Measurements from ENCODE around the gene IKBKE.

DNA sequence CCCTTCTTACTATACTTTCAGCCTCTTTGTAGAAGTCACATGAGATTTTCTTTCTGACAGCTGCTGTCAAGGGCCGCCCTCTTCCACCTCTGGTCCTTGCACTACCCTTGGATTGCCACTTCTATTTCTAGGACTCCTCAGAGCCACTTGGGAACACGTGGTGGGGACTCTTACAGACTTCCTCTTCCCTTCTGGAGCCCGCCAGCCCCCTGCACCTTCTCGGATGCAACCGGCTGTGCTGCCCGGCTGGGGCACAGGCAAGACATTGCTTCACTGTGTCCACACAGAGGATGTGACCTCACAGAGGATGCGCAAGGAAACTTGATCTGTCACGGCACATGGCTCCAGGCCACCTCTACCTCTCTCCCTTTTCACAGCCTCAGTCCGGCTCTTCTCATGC is 2.4 kb upstream of the IKBKE start:
- TF ChIP-seq, protein P1, sequence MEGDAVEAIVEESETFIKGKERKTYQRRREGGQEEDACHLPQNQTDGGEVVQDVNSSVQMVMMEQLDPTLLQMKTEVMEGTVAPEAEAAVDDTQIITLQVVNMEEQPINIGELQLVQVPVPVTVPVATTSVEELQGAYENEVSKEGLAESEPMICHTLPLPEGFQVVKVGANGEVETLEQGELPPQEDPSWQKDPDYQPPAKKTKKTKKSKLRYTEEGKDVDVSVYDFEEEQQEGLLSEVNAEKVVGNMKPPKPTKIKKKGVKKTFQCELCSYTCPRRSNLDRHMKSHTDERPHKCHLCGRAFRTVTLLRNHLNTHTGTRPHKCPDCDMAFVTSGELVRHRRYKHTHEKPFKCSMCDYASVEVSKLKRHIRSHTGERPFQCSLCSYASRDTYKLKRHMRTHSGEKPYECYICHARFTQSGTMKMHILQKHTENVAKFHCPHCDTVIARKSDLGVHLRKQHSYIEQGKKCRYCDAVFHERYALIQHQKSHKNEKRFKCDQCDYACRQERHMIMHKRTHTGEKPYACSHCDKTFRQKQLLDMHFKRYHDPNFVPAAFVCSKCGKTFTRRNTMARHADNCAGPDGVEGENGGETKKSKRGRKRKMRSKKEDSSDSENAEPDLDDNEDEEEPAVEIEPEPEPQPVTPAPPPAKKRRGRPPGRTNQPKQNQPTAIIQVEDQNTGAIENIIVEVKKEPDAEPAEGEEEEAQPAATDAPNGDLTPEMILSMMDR (IDR thresholded peaks at IDR 0.05; ENCODE audit: control extremely low read depth in 1 of 3, insufficient read depth in 1 of 3, low read depth in 1 of 3, low read length in 3 of 3): no peak
- TF ChIP-seq POLR2A (IDR thresholded peaks at IDR 0.05; ENCODE audit: control extremely low read depth in 1 of 2, low read depth in 2 of 2, low read length in 2 of 2) (no peak), POLR2AphosphoS5 (IDR thresholded peaks at IDR 0.05; ENCODE audit: low read depth, low read length) (no peak), EP300 (IDR thresholded peaks at IDR 0.05; ENCODE audit: borderline replicate concordance in 1 of 2, low read depth in 2 of 2, low read length in 2 of 2) (no peak), ZNF274 (IDR thresholded peaks at IDR 0.05; ENCODE audit: borderline replicate concordance, extremely low read depth, low read length) (no peak), CREB1 (IDR thresholded peaks at IDR 0.05) (no peak), RAD21 (IDR thresholded peaks at IDR 0.05 in 1 of 2, conservative IDR thresholded peaks at IDR 0.05 in 1 of 2; ENCODE audit: low read depth in 2 of 2, low read length in 2 of 2) (no peak), BRCA1 (IDR thresholded peaks at IDR 0.05; ENCODE audit: low read depth, low read length) (no peak), HDAC6 (IDR thresholded peaks at IDR 0.05; ENCODE audit: low read depth, low read length) (no peak), GTF2F1 (IDR thresholded peaks at IDR 0.05; ENCODE audit: borderline replicate concordance, low read depth, low read length) (no peak)

All from H1 (cell line).